ENCODE measurements around the gene ZNF428. TPM values are rescaled to one million over a fixed set of nuclear protein-coding genes. Genes with fewer than 3 reads are reported as not detected.
"Not testable (repeated sequence)": the region's sequence is repeated elsewhere in the genome, so short reads cannot be mapped to it uniquely, and the experiment has no call there.

Gene ZNF428
- total RNA-seq, 1 experiment from 2014 or later = 15.4 TPM

GRCh38 chr19:43620061-43621001 is 902 bp upstream of the ZNF428 start:
- no peak for DNase-seq (ENCODE audit: extremely low read depth, low read depth)

GRCh38 chr19:43618921-43619261 is 538 bp downstream of the ZNF428 start:
- DNase-seq (ENCODE audit: extremely low read depth, low read depth) = no peak

- DNase-seq (ENCODE audit: extremely low read depth, low read depth) = no peak
These were observed 2.5 kb downstream of the ZNF428 start for GRCh38 chr19:43616954-43617353.

- no peak for DNase-seq (ENCODE audit: extremely low read depth, low read depth)
These were observed 3.1 kb downstream of the ZNF428 start for GRCh38 chr19:43616306-43616705.

DNA sequence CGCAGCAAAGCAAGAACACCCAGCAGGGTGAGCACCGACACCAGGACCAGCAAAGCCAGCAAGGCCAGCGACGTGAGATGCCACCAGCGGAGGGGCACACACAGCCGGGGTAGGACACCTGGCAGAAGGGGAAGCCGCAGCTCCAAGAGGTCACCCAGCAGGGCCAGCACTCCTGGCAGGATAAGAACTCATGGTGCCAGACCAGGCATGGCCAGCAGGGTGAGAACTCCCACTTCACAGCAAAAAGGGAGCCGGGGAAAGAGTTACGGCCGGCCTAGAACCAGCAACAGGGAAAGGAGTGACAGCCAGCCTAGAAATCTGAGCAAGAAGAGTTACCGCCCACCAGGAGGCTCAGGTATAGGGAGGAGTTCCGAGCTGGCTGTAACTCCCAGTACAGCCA is 7.1 kb downstream of the ZNF428 start:
- no peak for DNase-seq (ENCODE audit: extremely low read depth, low read depth)

- no peak for DNase-seq (ENCODE audit: extremely low read depth, low read depth)
These were observed 7.6 kb downstream of the ZNF428 start, which contains the start of gene SRRM5 for GRCh38 chr19:43611788-43612187. SRRM5 (plus strand) TSS chr19:43612088; CDS start chr19:43612122, 34 bp downstream.

DNA sequence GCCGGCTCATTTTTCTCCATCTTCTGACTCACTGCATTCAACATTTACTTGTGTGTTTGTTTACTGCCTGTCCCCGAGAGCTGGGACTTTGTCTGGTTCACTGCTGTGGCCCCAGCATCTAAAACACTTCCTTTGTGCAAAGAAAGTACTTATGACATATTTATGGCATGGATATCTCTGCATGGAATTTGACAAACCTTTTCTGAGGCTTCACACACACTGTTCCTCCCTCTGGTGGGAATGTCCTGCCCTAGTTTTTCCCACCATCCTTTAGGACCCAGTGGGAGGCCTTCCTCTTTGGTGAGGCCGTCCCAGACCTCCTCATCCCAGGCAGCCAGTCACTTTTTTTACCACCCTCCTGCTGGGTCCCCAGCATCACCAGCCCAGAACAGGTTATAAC is 8.9 kb downstream of the ZNF428 start:
- DNase-seq (ENCODE audit: extremely low read depth, low read depth) = no peak

DNA sequence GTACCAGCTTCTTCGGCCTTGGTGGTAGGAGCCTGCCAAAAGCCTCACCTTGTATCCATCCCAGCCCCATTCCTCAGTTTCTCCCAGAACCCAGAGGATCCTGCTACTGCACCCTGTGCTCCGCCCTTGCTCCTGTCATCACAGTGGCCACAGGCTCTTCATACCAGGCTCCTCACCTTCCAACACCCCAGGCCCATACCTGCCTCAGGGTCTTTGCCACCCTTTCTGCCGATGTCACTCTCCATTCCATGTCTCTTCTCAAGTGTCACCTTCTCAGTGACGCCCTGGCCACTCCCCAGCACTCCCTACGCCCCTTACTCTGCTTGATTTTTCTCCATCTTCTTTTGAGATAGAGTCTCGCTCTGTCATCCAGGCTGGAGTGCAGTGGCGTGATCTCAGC is 9.6 kb downstream of the ZNF428 start:
- DNase-seq (ENCODE audit: extremely low read depth, low read depth) = no peak

- no peak for DNase-seq (ENCODE audit: extremely low read depth, low read depth)
These were observed 11.9 kb downstream of the ZNF428 start for GRCh38 chr19:43607238-43608205.

DNA sequence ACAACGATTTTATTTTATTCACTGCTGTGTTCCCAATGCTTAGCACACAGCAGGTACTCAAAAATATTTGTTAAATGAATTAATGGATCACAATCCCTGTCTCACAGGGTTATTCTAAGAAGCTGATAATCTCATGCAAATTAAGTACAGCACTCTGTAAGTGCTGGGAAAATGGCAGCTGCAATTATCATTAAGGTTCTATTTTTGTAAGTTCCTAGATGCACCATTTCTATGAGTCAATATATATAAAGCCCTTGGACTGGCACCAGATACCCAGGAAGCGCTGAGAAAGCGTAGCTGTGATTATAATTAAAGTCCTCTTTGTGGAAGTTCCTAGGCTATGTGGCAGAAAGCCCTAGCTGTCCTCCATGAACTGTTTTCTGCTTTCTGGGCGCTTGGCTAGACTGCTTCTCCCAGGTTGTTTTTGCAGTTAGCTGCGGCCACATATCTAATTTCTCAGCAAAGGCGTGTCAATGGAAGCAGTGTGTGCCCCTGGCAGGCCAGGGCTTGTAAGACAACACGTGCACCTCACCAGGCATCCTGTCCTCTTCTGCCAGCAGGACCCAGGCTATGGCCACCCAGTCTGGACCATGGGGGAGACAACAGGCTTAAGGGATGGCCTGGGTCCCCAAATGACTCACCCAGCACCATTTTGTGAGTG is 12.7 kb downstream of the ZNF428 start:
- no peak for DNase-seq (ENCODE audit: extremely low read depth, low read depth)

DNA sequence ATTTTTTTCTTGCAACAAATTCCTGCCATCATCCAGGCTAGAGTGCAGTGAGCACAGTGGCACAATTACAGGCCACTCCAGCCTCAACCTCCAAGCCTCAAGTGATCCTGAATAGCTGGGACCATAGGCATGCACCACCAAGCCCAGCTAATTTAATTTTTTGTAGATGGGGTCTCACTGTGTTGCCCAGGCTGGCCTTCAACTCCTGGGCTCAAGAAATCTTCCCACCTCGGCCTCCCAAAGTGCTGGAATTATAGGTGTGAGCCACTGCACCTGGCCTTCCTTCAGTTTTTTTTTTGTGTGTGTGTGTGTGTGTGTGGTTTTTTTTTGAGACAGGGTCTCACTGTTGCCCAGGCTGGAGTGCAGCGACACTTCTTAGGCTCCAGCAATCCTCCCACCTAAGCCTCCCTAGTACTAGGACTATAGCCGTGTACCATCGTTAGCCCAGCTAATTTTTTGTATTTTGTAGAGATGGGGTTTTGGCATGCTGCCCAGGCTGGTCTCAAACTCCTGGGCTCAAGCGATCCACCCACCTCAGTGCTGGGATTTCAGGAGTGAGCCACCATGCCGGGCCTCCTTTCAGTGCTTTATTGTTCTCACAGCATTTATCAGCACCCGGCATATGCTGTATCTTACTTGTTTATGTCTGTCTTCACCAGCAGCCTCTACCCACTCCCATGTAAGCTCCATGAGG is 13.4 kb downstream of the ZNF428 start:
- DNase-seq (ENCODE audit: extremely low read depth, low read depth) = no peak

DNA sequence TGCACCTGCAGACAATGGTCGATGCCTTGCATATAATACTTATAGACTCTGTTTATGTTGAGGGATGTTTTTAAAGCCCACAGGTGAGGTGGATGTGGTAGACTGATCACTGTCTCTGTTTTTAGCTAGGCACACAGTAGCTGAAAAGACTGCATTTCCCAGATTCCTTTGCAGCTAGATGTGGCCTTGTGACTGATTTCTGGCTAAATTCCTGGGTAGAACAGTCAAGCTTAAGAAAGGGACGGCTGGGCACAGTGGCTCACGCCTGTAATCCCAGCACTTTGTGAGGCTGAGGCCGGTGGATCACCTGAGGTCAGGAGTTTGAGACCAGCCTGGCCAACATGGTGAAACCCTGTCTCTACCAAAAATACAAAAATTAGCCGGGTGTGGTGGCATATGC is 19.1 kb downstream of the ZNF428 start:
- not testable (repeated sequence) for DNase-seq (ENCODE audit: extremely low read depth, low read depth)

GRCh38 chr19:43599635-43600295 is 19.7 kb downstream of the ZNF428 start:
- no peak for DNase-seq (ENCODE audit: extremely low read depth, low read depth)

DNA sequence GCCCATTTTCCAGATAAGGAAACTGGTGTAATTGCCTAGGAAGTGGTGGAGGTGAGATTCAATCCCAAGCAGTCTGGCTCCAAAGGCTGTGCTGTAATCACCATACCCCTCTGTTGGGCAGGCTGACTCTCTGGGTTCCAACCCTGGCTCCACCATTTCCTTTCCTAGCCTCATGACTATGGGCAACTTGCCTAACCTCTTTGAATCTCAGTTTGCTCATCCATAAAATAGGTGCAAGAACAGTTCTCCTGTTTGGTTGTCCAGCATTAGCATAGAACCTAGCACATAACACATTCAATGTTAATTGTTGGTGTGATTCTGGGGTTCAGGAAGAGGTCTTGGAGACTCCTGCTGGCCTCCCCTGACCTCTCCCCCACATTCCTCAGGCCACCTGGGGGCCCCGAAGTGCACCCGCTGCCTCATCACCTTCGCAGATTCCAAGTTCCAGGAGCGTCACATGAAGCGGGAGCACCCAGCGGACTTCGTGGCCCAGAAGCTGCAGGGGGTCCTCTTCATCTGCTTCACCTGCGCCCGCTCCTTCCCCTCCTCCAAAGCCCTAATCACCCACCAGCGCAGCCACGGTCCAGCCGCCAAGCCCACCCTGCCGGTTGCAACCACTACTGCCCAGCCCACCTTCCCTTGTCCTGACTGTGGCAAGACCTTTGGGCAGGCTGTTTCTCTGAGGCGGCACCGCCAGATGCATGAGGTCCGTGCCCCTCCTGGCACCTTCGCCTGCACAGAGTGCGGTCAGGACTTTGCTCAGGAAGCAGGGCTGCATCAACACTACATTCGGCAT is 20.8 kb downstream of the ZNF428 start:
- no peak for DNase-seq (ENCODE audit: extremely low read depth, low read depth)

DNA sequence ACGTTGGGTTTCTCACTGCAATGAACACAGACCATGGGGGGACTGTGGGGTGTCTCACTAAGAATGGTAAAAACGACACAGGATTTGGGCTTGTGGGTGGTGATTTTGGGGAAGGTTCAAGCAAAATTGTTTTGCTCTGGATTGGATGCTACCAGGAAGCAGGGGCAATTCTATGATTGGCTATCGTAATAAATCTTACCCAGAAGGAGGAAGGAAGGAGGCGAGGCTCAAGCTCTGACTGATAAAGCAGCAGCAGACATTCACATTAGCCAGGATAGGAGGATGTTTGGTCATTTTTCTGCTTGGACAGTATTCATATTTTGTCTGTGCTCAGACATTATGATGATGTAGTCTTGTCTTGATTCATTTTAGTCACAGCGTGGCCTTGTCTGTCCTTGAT is 21.6 kb downstream of the ZNF428 start:
- no peak for DNase-seq (ENCODE audit: extremely low read depth, low read depth)

DNA sequence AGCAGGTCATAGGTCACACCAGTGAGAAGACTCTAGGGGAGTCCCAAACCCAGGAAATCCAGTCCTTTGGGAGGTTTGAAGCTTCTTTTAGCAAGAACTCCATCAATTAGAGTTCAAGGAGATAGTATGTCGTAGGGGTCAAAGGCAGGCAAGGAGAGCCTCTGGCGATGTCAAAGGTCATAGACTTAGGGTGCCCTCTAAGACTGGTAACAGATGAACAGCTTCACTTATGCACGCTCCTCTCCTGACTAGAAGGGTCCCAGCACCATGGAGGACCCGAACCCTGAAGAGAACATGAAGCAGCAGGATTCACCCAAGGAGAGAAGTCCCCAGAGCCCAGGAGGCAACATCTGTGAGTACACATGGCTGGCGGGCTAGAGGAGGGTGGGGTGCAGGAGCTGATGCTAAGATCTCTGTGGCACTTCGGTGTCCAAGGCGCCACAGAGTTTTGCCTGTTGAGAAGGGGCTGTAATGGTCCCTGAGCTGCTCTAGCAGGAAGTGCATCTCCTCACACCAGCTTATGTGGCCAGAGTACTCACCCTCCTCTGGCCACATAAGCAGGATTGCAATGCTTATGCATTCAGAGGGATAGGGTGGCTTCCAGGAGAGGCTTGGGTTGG is 22.5 kb downstream of the ZNF428 start:
- no peak for DNase-seq (ENCODE audit: extremely low read depth, low read depth)

DNA sequence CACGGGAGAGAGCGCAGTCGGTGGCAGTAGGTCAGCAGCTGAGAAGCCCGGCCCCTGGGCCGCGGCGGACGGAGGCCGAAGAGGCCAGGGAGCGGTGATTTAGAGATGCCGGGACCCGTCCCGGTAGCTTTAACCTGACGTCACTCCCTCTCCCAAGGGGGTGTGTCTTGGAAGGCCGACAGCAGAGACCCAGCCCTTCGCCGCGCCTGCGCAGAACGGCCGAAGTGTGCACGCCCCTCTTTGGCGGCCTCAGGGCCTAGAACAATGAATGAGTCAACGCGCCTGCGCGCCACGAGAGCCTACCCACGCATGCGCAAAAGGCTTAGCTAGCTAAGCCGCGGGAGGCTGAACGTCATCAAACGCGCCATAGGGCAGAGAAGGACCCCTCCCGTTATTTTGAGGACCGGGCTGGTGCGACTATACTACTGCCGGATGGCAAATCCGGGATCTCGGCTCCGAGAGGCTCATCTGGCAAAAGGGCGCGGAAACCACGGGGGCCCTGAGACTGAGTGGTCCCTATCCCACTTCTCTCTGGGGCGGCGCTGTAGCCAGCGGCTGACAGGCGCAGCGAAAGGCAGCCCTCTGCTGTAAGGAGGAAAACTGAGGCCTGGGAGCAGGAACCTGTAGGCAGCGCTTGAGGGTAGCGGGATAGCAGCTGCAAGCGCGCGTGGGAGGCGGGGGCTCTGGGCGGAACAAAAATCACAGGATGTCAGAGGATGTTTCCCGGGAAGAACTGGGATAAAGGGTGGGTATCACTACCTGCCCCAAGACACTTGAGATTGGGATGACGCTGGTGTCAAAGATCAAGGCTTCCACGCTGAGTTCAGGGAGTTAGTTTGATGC is 23.2 kb downstream of the ZNF428 start, which contains the start of the genes IRGQ and ZNF576:
Gene IRGQ (minus strand): TSS at position 136 of the 843 bp plus-strand sequence. CDS start 796 bp downstream, outside the sequence.
Gene ZNF576 (plus strand): TSS at position 597 of the 843 bp plus-strand sequence. CDS start 514 bp downstream, outside the sequence.
- DNase-seq (ENCODE audit: extremely low read depth, low read depth) = peak; percentile 99
